GM18519 (cell line): ENCODE results near the gene CRYBG1.
"Not testable (repeated sequence)": the region's sequence is repeated elsewhere in the genome, so short reads cannot be mapped to it uniquely, and the experiment has no call there.

Experiments
- ATAC-seq: cut with Tn5 transposase; IDR thresholded peaks from one replicate; pipeline ENCODE4 v1.9.1; 2021; ENCODE audit warnings: mild to moderate bottlenecking, moderate library complexity; ENCODE audit not compliant: unreplicated experiment, low FRiP score

The CRYBG1 gene

DNA sequence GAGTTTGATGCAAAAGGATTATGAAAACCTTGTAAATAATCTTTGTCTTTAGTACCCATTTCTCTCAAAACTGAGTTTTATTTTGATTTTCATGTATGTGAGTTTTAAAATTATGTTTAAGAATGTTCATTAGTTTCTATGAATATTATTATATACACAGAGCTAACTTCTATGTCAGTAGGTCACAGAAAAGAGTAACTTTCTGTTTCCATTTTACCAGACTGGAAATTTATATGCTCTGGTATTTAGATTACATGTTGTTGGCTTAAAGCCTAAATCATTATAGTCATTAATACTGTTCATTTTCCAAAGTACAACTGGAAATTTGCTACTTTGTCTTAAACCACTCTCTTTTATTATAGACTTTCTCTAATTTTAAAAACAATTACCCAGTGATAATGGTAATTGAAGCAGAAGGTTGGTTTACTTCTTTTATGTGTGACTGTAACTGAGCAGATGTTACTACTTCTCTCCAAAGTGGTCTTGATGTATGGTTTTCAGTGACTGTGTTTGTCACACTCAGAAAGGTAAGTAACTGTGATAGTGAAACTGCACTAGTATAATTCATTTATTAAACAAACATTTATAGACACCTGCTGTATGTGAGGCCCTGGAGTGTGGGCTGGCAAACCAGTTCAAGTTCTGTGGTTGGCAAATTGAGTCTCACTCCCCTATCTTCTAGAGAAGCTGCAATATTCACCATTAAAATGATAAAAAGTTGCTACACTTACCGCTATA, 13.2 kb downstream of the CRYBG1 start:
- ATAC-seq, result no peak

DNA sequence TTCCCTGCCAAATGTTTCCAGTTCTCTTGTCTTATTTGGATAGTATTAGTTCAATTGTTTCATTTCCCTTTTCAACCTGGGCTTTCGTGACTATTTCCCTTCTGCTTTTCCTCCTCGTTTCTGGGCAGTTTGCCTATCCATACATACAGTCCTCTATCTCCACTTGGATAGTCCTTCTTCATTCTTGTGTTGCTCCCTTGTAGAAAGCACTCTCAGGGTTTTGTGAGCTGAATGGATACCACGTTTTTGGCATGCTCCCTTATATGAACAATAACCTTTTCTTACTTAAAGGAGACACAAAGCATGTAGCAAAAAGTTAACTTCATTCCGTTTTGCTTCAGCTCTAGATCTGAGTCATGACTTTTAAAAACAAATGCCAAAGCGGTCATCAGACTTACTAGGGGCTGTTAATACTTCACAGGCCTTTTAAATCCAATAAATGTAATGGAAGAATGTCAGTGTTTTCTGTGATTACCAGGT, 16.6 kb downstream of the CRYBG1 start:
- ATAC-seq, result no peak

GRCh38 chr6:106379951-106380350, 19.4 kb downstream of the CRYBG1 start:
- ATAC-seq, result no peak

DNA sequence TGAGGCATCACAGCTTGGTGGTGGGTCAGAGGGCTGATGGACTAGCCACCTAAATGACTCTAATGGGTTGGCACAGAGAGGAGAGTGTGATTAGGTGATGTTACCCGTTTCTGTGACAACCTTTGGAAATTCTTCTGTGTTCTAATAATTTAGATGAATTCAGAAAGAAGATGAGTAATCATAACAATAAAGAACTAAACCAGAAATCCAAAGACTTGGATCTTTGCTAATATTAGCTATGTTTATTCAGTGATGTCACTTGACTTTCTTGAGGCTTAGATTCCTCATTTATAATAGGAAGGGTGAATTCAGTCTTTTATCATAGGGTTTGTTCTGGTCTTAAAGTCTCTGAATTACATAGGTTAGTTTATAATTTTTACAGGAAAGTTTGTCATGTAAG, 19.9 kb downstream of the CRYBG1 start:
- no peak for ATAC-seq

GRCh38 chr6:106381223-106381622, 20.7 kb downstream of the CRYBG1 start:
- ATAC-seq, result no peak

DNA sequence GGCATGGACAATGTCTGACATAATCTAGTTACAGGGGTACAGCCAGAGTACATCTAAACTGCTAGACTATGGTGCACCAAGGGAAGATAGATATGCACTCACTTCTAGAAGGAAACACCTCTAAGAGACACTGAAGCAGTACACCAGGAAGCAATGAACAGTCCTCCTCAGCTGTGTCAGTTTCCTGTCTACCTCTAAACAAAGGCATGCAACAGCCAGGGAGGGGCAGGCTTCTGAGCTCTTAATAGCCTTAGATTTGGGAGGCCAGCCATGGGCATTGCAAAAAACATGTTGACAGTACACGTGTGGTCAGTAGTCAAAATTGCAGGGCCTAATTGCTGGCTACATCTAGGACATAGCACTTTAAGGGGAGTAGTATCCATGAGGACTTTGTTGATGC, 21.4 kb downstream of the CRYBG1 start:
- no peak for ATAC-seq

- ATAC-seq, result no peak
Measured at GRCh38 chr6:106383573-106383972, 23.1 kb downstream of the CRYBG1 start.

- no peak for ATAC-seq
Measured at GRCh38 chr6:106385530-106385929, 25.0 kb downstream of the CRYBG1 start.

DNA sequence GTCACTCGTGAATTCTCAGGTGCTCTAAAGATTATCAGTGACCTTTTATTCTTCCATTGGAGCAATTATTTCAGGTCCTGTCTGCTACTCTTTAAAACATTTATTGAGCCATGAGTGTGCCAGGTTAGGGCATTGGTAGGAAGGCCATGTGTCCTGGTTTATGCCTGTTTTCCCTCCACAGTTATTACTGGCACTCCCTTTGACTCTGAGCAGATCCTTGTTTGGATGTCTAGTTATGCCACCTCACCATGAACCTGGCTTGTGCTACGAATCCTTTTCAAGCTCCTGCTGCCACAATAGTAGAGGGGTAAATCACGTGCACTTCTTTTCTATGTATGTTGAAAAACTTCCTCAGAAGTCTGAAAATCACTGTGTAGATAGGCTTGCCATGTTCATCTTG, 27.4 kb downstream of the CRYBG1 start:
- no peak for ATAC-seq

GRCh38 chr6:106390088-106390487, 29.6 kb downstream of the CRYBG1 start:
- no peak for ATAC-seq

- ATAC-seq, result no peak
Measured at GRCh38 chr6:106396426-106397220, 36.1 kb downstream of the CRYBG1 start.

DNA sequence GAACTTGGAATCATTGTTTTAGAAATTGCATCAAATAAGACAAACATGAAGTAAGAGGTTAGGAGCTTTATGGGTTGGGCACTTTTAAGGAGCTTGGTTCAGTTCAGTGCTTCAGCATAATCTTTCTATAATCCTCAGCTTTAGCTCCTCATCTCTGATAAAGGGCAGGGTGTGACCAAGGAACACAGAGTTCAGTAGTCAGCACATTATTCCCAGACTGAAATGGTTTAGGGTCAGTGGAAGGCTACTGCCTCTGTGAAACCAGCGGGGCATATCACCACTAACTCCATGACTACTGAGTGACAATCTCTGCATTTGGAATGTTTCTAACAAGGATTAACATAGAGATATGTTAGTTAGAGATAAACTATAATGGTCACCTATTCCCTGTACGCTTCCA, 36.9 kb downstream of the CRYBG1 start:
- ATAC-seq, result no peak

GRCh38 chr6:106398621-106399020, 38.1 kb downstream of the CRYBG1 start:
- ATAC-seq, result no peak

DNA sequence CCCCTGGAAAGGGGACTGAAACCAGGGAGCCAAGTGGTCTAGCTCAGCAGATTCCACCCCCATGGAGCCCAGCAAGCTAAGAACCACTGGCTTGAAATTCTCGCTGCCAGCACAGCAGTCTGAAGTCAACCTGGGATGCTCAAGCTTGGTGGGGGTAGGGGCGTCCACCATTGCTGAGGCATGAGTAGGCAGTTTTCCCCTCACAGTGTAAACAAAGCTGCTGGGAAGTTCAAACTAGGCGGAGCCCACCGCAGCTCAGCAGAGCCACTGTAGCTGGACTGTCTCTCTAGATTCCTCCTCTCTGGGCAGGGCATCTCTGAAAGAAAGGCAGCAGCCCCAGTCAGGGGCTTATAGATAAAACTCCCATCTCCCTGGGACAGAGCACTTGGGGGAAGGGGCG, 44.5 kb downstream of the CRYBG1 start:
- ATAC-seq, result not testable (repeated sequence)

DNA sequence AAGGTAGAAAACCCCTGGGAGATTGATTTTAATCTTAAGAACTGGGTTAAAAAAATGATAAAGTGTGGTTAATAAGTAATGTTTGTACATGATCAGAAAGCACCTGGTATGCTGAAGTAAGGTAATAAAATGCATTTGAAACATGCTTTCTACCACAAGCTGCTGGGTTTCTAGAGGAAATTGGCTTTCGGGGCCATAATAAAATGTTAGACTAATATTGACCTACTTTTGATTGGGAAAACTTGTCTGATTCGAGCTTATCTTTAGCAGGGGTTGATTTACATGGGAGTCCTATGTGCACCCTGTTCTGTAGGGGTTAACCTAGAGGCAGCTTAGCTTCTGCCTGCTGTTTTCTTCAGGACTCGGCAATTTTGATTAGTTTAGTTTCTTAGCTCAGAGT, 50.5 kb downstream of the CRYBG1 start:
- no peak for ATAC-seq

GRCh38 chr6:106411643-106412200, 51.2 kb downstream of the CRYBG1 start:
- no peak for ATAC-seq

DNA sequence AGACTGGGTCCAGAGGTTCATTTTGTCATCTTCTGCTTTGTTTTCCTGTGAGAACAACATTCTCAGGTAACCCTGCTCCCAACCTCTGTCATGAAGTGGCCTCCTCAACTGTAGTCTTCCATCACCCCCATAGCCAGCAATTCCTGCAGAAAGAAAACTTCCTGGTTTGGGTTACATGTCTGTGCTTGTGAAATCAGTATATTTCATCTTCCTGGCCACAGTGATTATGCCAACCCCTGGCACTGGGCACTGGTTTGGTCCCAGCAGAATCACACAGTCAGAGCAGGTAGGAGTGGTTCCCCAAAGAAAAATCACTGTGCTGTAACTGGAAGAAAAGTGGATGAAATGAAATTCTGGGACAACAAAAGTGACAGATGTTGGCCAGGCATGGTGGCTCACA, 52.5 kb downstream of the CRYBG1 start:
- no peak for ATAC-seq

- no peak for ATAC-seq
Measured at GRCh38 chr6:106413722-106414121, 53.2 kb downstream of the CRYBG1 start.

DNA sequence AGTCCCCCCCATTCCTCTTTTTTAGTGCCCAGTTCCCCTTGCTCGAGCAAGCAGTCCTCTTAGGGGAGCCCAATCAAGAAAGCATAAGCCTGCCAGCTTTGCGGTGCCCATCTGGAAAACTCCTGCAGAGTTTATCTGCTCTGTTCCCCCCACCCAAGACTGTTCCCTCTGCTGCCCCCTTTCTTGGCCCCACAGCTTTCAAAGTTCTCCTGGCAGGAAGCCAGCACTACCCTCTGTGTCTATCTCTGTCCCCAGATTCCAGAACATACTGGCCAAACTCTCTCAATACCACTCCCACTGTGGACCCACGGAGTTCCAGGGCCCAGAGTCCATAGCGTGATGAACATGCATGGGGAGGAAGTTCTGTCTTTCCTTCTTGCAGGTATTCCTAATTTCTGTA, 55.4 kb downstream of the CRYBG1 start:
- ATAC-seq, result no peak

GRCh38 chr6:106417572-106418147, 57.1 kb downstream of the CRYBG1 start:
- ATAC-seq, result no peak

- ATAC-seq, result no peak
Measured at GRCh38 chr6:106419900-106420613, 59.5 kb downstream of the CRYBG1 start.
